ENCODE results near the gene TK1. TPM values are rescaled to one million over a fixed set of nuclear protein-coding genes. Genes with fewer than 3 reads are reported as not detected.

TK1 gene
- total and polyA plus RNA-seq, 4 donors: 1.1 to 3.8 (median 2.5) TPM

- no peaks in the 10 kb centered on the region for H3K36me3 ChIP-seq (ENCODE audit: control insufficient read depth in 1 of 2, insufficient read depth in 2 of 2, low read length in 1 of 2)
- no peak within 1 kb of the TSS for H3K4me3 ChIP-seq (ENCODE audit: low read length in 2 of 2)
- no peak within 1 kb of the TSS for H3K27ac ChIP-seq (ENCODE audit: low read depth in 1 of 2, low read length in 2 of 2)
- no peak for ATAC-seq (ENCODE audit: low FRiP score)
- H3K9me3 ChIP-seq (ENCODE audit: control insufficient read depth, low read length): no peaks in the 10 kb centered on the region
- WGBS, 2 donors: 85 to 95% methylated on average over 10 of the region's 10 CpGs
- H3K4me1 ChIP-seq (ENCODE audit: control insufficient read depth in 1 of 2, insufficient read depth in 2 of 2, low read length in 2 of 2): no peaks in the 10 kb centered on the region
- no peaks in the 10 kb centered on the region for H3K27me3 ChIP-seq (ENCODE audit: control insufficient read depth in 1 of 2, insufficient read depth in 2 of 2, low read length in 1 of 2)
- intact Hi-C loops (cut with DNase I): no loop called here
- no peak for DNase-seq
These were observed 56.3 kb downstream of the TK1 start, which contains the start of gene TMC8 for GRCh38 chr17:78130437-78131101. TSS of gene TMC8 (plus strand) at chr17:78130771. CDS start at chr17:78131589, 818 bp downstream.

GRCh38 chr17:78130090-78130436 lies 56.8 kb downstream of the TK1 start:
- H3K9me3 ChIP-seq (ENCODE audit: control insufficient read depth, low read length): no peaks in the 10 kb centered on the region
- H3K4me1 ChIP-seq (ENCODE audit: control insufficient read depth in 1 of 2, insufficient read depth in 2 of 2, low read length in 2 of 2): no peaks in the 10 kb centered on the region
- no peak overlapping the region for H3K4me3 ChIP-seq (ENCODE audit: low read length in 2 of 2)
- H3K36me3 ChIP-seq (ENCODE audit: control insufficient read depth in 1 of 2, insufficient read depth in 2 of 2, low read length in 1 of 2): no peaks in the 10 kb centered on the region
- ATAC-seq (ENCODE audit: low FRiP score) (no peak), DNase-seq (no peak)
- intact Hi-C loops (cut with DNase I): no loop called here
- H3K27me3 ChIP-seq (ENCODE audit: control insufficient read depth in 1 of 2, insufficient read depth in 2 of 2, low read length in 1 of 2): no peaks in the 10 kb centered on the region
- no peak overlapping the region for H3K27ac ChIP-seq (ENCODE audit: low read depth in 1 of 2, low read length in 2 of 2)
- 81 to 88% methylated on average over 5 of the region's 5 CpGs for WGBS, 2 donors

- 93 to 95% methylated on average over 4 of the region's 4 CpGs for WGBS, 2 donors
- Histone ChIP-seq H3K4me3 (ENCODE audit: low read length in 2 of 2) (no peak overlapping the region), H3K27me3 (ENCODE audit: control insufficient read depth in 1 of 2, insufficient read depth in 2 of 2, low read length in 1 of 2) (no peaks in the 10 kb centered on the region), H3K9me3 (ENCODE audit: control insufficient read depth, low read length) (no peaks in the 10 kb centered on the region), H3K4me1 (ENCODE audit: control insufficient read depth in 1 of 2, insufficient read depth in 2 of 2, low read length in 2 of 2) (no peaks in the 10 kb centered on the region), H3K36me3 (ENCODE audit: control insufficient read depth in 1 of 2, insufficient read depth in 2 of 2, low read length in 1 of 2) (no peaks in the 10 kb centered on the region), H3K27ac (ENCODE audit: low read depth in 1 of 2, low read length in 2 of 2) (no peak overlapping the region)
- ATAC-seq (ENCODE audit: low FRiP score) (no peak), DNase-seq (no peak)
- intact Hi-C loops (cut with DNase I): no loop called here
These were observed 57.3 kb downstream of the TK1 start for GRCh38 chr17:78129351-78130089.

GRCh38 chr17:78128551-78129350 lies 58.1 kb downstream of the TK1 start, which contains the start of gene TMC6:
TSS of gene TMC6 (minus strand) at chr17:78128755. CDS start at chr17:78126832, 1,923 bp downstream.
- no peaks in the 10 kb centered on the region for H3K36me3 ChIP-seq (ENCODE audit: control insufficient read depth in 1 of 2, insufficient read depth in 2 of 2, low read length in 1 of 2)
- 12% methylated on average over 41 to 54 of the region's 54 CpGs for WGBS, 2 donors
- H3K27ac ChIP-seq (ENCODE audit: low read depth in 1 of 2, low read length in 2 of 2): no peak within 1 kb of the TSS
- peak within 1 kb of the TSS in 1 of 2 donors; percentile 2 for H3K4me3 ChIP-seq (ENCODE audit: low read length in 2 of 2)
- intact Hi-C loops (cut with DNase I): no loop called here
- no peaks in the 10 kb centered on the region for H3K9me3 ChIP-seq (ENCODE audit: control insufficient read depth, low read length)
- ATAC-seq (ENCODE audit: low FRiP score) (no peak), DNase-seq (peak; percentile 48 to 79)
- H3K27me3 ChIP-seq (ENCODE audit: control insufficient read depth in 1 of 2, insufficient read depth in 2 of 2, low read length in 1 of 2): no peaks in the 10 kb centered on the region
- no peaks in the 10 kb centered on the region for H3K4me1 ChIP-seq (ENCODE audit: control insufficient read depth in 1 of 2, insufficient read depth in 2 of 2, low read length in 2 of 2)

- no peak overlapping the region for H3K27ac ChIP-seq (ENCODE audit: low read depth in 1 of 2, low read length in 2 of 2)
- no peaks in the 10 kb centered on the region for H3K4me1 ChIP-seq (ENCODE audit: control insufficient read depth in 1 of 2, insufficient read depth in 2 of 2, low read length in 2 of 2)
- H3K4me3 ChIP-seq (ENCODE audit: low read length in 2 of 2): peak overlapping the region in 1 of 2 donors; percentile 2
- WGBS, 2 donors: 9 to 10% methylated on average over 36 to 39 of the region's 39 CpGs
- H3K9me3 ChIP-seq (ENCODE audit: control insufficient read depth, low read length): no peaks in the 10 kb centered on the region
- intact Hi-C loops (cut with DNase I): no loop called here
- ATAC-seq (ENCODE audit: low FRiP score) (no peak), DNase-seq (no peak)
- no peaks in the 10 kb centered on the region for H3K27me3 ChIP-seq (ENCODE audit: control insufficient read depth in 1 of 2, insufficient read depth in 2 of 2, low read length in 1 of 2)
- H3K36me3 ChIP-seq (ENCODE audit: control insufficient read depth in 1 of 2, insufficient read depth in 2 of 2, low read length in 1 of 2): no peaks in the 10 kb centered on the region
These were observed 58.8 kb downstream of the TK1 start for GRCh38 chr17:78127888-78128550.

GRCh38 chr17:78127239-78127887 lies 59.5 kb downstream of the TK1 start:
- Histone ChIP-seq H3K27ac (ENCODE audit: low read depth in 1 of 2, low read length in 2 of 2) (no peak overlapping the region), H3K9me3 (ENCODE audit: control insufficient read depth, low read length) (no peaks in the 10 kb centered on the region), H3K36me3 (ENCODE audit: control insufficient read depth in 1 of 2, insufficient read depth in 2 of 2, low read length in 1 of 2) (no peaks in the 10 kb centered on the region), H3K4me3 (ENCODE audit: low read length in 2 of 2) (no peak overlapping the region), H3K4me1 (ENCODE audit: control insufficient read depth in 1 of 2, insufficient read depth in 2 of 2, low read length in 2 of 2) (no peaks in the 10 kb centered on the region), H3K27me3 (ENCODE audit: control insufficient read depth in 1 of 2, insufficient read depth in 2 of 2, low read length in 1 of 2) (no peaks in the 10 kb centered on the region)
- DNase-seq: peak; percentile 82 to 85
- intact Hi-C loops (cut with DNase I): no loop called here
- peak; percentile 9 for ATAC-seq (ENCODE audit: low FRiP score)
- 36 to 40% methylated on average over 25 of the region's 25 CpGs for WGBS, 2 donors

- no peaks in the 10 kb centered on the region for H3K36me3 ChIP-seq (ENCODE audit: control insufficient read depth in 1 of 2, insufficient read depth in 2 of 2, low read length in 1 of 2)
- DNase-seq (no peak), ATAC-seq (ENCODE audit: low FRiP score) (no peak)
- WGBS, 2 donors: 88 to 91% methylated on average over 6 of the region's 6 CpGs
- no peaks in the 10 kb centered on the region for H3K27me3 ChIP-seq (ENCODE audit: control insufficient read depth in 1 of 2, insufficient read depth in 2 of 2, low read length in 1 of 2)
- no peaks in the 10 kb centered on the region for H3K4me1 ChIP-seq (ENCODE audit: control insufficient read depth in 1 of 2, insufficient read depth in 2 of 2, low read length in 2 of 2)
- H3K4me3 ChIP-seq (ENCODE audit: low read length in 2 of 2): no peak overlapping the region
- H3K27ac ChIP-seq (ENCODE audit: low read depth in 1 of 2, low read length in 2 of 2): no peak overlapping the region
- no peaks in the 10 kb centered on the region for H3K9me3 ChIP-seq (ENCODE audit: control insufficient read depth, low read length)
- intact Hi-C loops (cut with DNase I): no loop called here
These were observed 60.0 kb downstream of the TK1 start for GRCh38 chr17:78126895-78127238.

All from aorta (tissue), 5 donors.